Stimulated activated naive CD4-positive, alpha-beta T cell treated with Interleukin-2 at 50 U/mL for 16 hours (primary cell): ENCODE data around the gene NHP2.

ENCODE experiments used
- DNase-seq: peaks from one replicate; lab custom pipeline; 2025; lab: John Stamatoyannopoulos, UW

Gene NHP2

DNA sequence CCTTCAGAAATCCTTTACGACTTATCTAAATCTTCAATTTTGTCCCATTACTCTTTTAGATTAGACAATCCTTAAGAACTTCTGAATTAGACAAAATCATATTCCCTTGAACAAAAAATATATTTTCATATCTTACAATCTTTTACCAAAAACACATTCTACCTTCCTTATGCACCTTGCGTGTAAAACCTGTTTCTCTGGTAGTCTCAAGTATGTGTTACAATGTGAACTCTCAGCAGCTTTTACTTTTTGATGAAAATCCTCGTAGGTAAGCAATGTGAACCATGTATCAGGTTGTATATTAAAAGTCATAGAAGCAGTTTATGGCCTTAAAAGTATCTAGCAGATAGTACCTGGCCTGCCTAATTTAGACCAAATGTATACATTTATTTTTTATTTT is 20.8 kb upstream of the NHP2 start:
- no peak for DNase-seq

DNA sequence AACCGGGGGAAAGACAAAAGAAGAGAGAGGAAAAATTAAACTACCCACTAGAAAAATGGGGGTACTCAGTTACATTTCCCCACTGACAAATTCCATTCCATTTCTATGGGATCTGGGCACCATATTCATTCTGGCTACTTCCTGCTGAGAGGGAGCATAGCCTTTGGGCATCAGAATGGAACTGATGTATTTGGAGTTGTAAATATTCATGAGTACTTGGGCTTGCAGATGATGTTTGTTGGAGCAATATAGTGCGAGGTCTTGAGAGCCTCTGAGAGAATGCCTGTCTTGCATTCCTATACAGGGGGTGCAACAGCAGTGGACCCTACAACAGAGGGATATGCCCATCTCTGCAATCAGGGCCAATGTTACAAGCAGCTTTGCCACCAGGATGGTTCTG is 16.8 kb upstream of the NHP2 start:
- no peak for DNase-seq

DNA sequence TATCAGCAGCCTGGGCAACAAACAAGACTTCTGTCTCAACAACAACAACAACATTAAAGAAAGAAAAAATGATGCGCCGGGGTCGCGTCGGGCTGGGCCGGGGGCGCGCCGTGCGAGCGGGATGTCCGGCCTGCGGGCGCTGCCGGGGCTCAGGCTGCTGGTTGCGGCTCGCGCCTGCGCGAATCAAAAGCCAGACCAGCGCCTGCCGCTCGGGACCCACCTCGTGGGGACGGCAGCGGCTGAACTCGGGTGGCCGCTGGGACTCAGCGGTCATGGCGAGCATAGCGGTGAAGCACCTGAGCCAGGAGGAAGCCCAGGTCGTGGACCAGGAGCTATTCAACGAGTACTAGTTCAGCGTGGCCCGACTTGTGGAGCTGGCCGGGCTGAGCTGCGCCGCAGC is 11.9 kb upstream of the NHP2 start:
- no peak for DNase-seq

DNA sequence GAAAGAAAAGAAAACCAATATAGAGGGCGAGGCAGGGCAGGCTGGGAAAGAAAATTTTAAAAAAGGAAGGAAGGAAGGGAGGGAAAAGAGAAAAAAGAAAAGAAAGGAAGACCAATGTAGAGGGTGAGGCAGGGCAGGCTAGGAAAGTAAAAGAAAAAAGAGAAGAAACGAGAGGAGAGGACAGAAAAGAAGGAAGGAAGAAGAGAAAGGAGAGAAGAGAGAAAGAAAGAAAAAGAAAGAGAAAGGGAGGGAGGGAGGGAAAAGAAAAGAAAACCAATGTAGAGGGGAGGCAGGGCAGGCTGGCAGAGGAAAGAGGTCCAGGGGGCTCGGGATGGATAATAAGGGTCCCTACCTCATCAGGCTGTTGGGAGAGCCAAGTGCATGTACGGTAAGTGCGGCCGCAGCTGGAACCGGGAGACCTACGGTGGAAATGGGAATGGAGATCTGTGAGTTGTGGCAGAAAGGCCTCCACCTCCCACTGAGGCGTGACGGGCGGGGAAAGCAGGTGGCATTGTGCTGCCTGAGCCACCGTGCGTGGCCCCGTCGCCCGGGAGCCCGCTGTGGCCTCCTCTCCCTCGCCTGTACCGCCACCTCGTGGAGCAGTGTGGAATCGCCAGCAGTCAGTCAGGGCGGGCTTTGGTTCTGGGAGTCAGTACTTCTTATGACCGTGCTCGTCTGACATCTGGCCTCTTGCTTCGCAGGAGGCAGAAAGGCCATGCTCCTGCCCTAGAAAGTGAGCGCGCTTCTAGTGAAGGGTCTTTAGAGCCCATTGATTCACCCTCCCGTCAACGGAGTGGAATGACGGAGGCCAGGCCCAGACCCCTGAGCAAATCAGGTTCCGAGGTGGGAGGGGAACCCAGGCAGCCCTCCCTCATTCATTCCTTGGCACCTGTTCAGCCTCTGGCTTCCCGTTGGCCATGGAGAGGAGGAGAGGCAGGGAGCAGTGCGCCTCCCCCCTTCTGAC is 10.4 kb upstream of the NHP2 start:
- DNase-seq, result peak; percentile 86

DNA sequence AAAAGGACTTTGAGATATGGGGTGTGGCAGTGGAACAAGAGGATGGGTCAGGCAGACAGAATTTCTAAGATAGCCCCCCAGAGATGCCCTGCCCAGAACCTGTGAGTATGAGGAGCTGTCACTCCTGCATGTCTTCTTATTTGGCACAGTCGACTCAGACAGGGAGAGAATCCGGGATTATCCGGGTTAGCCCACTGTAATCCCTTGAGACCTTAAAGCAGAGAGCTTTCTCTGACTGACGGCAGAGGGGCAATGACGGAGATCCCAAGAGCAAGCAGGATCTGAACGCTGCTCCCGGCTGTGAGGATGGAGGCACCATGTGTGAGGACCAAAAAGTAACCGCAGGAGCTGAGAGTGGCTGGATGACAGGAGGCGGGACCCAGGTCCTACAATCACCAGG is 8.8 kb upstream of the NHP2 start:
- DNase-seq, result no peak

DNA sequence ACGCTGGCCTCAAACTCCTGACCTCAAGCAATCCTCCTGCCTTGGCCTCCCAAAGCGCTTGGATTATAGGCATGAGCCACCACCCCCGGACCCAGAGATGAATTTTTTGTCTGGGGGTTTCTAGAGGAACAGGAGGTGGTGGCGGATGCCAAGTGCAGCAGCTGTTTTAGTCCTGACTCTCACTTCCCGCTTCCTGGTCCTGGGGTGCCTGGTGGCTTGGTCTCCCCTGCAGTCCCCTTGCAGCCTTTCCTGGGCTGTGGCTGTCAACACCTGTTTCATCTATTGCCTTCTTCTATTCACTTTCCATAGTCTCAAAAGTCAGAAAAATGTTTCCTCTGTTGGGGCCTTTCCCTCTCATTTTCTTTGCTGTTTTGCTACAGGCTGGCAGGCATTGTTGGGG is 6.5 kb upstream of the NHP2 start:
- no peak for DNase-seq

DNA sequence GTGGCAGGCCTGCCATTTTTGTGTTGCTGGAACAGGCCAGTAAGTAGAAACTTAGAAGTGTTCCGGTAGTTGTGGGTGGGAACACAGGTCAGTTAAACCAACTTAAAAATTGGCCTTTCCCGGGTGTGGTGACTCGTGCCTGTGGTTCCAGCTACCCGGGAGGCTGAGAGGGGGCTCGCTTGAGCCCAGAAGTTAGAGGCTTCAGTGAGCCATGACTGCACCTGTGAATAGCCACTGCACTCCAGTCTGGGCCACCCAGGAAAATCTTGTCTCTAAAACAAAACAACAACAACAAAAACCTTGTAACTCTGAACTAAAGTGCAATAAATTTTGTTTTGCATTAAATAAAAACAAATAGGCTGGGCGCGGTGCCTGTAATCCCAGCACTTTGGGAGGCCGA is 1.4 kb upstream of the NHP2 start:
- DNase-seq, result no peak

DNA sequence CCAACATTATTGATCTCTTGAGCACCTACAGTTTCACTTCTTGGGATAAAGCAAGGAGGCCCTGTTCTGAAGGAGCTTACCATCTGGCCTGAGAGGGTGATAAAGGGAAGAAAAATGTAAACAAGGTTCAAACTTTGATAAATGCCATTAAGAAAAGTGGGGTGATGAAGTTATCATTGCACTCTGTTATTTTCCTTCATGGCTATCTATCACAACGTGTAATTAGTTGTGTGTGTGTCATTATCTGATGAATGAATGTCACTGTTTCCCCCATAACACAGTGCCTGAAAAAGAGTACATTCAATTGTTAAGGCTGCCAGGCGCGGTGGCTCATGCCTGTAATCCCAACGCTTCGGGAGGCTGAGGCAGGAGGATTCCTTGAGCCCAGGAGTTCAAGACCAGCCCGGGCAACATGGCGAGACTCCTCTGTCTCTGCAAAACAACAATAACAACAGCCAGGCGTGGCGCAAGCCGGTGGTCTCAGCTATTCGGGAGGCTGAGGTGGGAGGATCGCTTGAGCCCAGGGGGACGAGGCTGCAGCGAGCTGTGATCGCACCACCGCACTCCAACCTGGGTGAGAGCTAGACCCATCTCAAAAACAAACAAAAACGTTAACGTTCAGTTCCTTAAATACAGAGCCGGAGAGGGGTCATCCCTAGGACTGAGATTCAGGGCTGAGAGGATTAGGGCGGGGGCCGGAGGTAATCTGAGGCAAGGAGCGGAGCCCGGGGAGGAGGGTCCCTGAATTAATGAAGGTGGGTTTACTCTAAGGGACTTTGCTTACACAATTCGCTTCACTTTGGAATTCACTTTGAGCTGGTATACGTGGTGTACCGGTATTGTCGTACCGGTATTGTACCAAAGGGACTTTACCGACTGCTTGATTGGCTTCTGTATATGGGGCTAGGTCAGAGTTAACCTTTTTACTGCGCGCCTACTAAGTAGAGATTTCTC is 917 bp downstream of the NHP2 start:
- no peak for DNase-seq

DNA sequence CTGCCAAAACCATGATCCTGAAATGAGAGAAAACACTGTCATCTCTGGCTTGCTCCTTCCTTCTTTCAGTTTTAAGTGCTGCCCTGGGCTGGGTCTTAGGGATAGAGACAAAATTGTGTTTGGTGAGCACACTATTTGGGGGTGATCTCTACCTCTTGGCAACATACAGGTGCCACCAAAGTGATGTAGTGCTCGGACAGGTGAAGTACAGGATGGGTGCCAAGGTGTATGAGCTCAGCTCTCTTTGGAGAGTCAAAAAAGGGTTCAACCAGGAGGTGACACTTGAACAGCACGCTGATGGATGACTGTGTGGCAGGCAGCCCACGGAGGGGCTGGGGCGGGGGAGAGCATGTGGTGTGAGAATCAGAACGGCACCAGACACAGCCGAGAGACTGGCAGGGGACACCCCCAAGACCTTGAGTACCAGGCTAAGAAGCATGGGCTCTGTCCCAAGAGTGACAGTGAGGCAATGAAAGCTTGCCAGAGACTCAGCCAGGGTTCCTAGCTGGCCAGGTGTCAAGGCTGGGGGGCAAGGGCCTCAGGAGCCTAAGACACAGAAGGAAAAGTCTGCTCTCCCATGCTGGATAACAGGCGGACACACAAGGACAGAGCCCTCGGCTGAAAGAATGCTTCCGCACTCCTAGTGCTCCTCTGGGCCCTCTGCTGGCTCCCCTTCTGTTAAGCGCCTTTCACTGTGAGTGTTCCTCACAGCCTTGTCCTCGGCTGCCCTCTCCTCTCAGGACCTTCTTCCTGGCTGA is 2.5 kb downstream of the NHP2 start:
- DNase-seq, result no peak

DNA sequence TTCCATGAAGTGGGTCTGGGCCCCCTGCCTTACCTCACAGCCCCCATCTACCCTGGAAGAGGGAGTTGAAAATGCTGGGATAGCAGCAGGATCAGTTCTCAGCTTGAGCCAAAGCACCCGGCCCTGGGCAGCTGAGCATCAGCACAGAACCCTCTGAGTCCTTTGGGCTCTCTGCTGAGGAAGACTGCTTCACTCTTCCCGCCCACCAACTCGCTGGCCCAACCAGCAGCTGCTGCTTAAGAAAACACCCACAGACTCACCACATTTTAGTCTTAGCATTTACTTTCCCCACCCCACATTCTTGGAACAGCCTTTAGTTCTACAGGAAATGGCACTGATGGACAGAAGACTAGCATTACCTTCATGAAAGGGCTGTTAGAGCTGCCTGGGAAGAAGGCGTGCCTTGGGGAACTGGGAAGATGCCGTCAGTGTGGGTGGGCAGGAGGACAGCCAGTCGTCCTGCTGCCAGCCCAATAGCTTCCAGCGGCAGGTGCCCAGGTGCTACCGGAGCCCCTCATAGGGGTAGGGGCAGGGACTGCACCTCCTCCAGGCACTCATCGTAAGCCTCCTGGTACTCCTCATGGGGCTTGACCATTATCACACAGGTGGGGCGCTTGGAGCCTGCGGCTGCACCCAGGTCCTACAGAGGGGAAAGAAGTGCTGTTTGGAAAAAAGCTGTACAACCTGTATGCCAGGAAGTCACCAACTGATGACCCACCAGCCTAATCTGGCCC is 4.3 kb downstream of the NHP2 start:
- no peak for DNase-seq

DNA sequence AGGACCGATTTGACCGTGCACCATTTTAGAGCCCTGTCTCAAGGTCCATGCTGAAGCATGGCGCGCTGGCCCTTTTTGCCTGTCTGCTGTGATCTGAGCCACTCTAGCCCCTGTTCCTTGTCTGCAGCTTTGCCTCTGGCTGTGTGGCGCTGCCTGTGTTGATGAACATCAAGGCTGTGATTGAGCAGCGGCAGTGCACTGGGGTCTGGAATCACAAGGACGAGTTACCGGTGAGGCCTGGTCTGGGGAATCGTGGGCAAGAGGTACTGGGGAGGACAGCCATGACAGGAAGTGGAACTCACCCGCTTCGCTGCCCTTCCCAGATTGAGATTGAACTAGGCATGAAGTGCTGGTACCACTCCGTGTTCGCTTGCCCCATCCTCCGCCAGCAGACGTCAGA is 6.3 kb downstream of the NHP2 start:
- DNase-seq, result no peak

DNA sequence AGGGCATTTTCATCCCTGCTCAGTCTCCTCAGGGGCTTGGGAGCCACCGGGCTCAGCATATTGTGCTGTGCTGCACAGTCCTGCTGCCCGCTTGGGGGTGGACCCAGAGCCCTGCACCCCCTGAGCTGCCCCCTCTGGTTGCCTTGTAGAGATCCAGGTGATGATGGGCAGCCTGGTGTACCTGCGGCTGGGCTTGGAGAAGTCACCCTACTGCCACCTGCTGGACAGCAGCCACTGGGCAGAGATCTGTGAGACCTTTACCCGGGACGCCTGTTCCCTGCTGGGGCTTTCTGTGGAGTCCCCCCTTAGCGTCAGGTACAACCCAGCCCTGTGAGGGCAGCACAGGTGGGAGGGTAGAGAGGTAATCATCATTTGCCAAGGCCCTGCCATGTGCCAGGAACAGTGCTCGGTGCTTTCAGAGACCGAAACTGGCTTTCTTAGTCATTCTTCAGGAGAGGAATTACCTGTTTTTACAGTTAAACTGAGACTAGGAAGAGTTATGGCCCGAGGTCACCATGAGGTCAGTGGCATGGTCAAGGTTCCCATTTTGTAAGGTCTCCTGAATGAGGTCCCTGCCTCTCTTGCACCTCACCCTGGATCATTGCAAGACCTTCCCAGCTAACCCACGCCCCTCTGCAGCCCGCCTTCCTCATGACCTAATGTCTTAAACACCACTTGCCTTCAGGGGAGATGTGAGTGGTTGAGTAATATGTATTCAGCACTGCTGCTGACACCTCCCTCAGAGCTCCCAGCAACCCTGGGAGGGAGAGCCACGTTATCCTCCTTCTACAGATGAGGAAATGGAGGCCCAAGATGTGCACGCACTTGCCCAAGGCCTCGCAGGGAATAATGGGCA is 7.5 kb downstream of the NHP2 start:
- peak; percentile 66 for DNase-seq

DNA sequence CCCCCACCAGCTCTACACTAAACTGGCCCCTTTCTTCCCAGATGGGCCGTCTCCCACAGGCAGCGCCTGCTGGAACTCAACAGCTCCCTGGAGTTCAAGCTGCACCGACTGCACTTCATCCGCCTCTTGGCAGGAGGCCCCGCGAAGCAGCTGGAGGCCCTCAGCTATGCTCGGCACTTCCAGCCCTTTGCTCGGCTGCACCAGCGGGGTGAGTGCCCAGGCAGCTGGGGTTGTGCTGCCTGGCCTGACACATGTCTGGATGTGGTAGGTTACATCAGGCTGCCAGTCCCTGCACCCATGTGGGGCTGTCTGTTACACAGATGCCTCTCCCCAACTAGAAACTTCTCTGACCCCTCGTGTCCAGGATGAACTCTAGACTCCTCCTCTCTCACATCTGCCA is 9.8 kb downstream of the NHP2 start:
- DNase-seq, result no peak

DNA sequence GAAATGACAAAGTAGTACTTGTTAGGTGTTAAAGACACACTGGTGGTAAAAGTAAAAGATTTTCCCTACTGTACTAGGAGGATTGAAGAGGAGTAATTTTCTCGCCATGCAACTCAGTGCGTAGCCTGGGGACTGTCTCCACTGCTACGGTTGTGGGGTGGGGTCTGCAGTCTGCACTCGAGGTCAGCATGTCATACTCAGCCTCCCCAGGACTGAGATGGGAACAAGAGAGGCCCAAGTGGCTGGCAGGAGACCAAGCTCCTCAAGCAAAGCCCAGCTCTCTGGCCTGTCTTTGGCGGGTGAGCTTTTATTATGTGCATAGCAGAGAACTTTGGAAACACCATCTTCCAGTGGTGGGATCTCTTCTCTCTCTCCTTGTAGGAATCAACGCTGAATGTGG is 10.4 kb downstream of the NHP2 start:
- no peak for DNase-seq

DNA sequence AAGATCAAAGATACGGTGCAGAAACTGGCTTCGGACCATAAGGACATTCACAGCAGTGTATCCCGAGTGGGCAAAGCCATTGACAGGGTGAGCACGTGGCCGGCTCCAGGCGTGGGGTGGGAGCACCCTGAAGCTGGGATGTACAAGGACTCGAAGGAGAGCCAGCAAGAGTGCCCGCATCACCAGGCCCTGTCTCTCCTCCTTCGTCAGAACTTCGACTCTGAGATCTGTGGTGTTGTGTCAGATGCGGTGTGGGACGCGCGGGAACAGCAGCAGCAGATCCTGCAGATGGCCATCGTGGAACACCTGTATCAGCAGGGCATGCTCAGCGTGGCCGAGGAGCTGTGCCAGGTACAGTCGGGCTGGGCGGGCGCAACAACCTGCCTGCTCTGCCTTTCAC is 11.0 kb downstream of the NHP2 start:
- no peak for DNase-seq

DNA sequence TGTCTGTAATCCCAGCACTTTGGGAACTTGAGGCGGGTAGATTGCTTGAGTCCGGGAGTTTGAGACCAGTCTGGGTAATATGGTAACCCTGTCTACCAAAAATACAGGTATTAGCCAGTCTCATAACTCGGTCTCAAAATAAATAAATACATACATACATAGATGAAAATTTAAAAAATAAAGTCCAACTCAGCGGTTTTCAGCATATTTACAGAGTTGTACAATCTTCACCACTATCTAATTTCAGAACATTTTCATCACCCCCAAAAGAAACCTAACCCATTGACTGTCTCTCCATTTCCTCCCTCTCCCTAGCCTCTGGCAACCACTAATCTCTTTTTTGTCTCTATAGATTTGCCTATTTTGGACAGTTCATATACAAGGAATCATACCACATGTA is 12.1 kb downstream of the NHP2 start:
- DNase-seq, result no peak

DNA sequence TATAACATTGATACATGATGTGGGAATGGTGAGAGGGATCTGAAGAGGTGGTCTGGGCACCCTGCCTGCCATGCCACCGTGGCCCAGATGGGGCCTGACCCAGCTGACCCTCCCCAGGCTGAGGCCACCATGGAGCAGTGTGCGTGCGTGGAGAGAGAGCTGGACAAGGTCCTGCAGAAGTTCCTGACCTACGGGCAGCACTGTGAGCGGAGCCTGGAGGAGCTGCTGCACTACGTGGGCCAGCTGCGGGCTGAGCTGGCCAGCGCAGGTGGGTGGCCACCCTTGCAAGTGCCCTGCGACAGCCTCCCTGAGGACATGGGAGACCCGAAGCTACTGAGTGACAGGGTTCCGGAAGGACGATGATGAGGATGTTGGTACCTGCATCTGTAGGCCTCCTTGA is 15.7 kb downstream of the NHP2 start:
- DNase-seq, result no peak

DNA sequence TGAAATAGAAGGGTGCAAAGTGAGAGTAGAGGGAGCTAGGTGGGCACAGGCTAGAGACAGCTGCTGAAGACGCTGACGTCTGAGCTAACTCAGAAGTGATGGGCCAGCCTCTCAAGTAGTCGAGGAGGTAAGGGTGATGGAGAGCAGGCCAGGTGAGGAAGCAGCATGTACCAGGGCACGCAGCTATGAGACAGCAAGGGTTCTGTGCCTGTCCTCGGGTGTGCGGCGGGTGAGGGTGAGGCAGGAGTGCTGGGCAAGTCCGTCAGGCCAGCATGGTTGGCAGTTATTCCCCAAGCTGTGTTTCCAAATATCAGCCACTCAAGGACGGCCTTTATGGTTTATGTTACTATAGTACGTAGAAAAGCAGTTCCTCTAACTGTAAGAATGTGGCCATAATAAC is 16.7 kb downstream of the NHP2 start:
- no peak for DNase-seq

DNA sequence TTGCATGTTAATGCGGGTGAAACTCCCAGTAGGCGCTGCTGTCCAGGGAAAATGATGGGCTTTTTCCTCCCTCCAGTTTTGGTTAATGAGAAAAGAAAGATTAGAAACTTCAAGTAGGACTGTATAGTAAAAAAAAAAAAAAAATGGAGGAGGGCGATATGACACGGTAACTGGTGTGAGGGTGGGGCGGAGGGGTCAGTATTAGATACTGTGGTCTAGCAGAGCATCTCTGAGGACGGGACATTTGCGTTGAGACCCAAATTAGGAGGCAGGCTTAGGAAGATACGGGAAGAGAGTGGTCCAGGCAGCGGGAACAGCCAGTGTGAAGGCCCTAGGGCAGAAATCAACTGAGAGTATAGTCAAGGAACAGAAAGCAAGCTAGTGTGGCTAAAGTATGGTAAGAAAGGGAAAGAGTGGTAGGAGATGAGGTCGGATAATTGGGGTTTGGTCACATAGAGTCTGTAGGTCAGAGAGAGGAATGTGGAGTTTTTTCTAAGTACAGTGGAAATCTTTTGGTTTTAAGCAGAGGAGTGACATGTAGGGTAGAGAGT is 22.2 kb downstream of the NHP2 start:
- no peak for DNase-seq
